HepG2 (cell line): Measurements from ENCODE around the gene JMJD4. TPM values are rescaled to one million over a fixed set of nuclear protein-coding genes. Genes with fewer than 3 reads are reported as not detected.

Source experiments
- ATAC-seq: fragments of 200-7000 bp; cut with Tn5 transposase; 3 replicates; pipeline ENCODE4 v1.9.1; 2020; ENCODE audit warnings: mild to moderate bottlenecking, moderate library complexity
- BruUV-seq: library from RNA; stranded (reverse); fragments of 400-500 nt; replicated peaks from 2 replicates; lab custom pipeline; 2021; lab: Mats Ljungman, UMichigan
- CTCF ChIA-PET: fragments of 300-600 bp; formaldehyde crosslinking; extraction: SDS; loops from one replicate; lab custom pipeline; 2021; ENCODE audit warnings: low total read pairs, inconsistent platforms, low intra/inter-chr PET ratio; lab: Yijun Ruan, JAX
- POLR2A ChIA-PET: fragments of 350-600 bp; sonication (Branson Sonifier 250); formaldehyde crosslinking; loops from one replicate; lab custom pipeline; 2020; ENCODE audit warnings: antibody characterized with exemption, inconsistent platforms; lab: Yijun Ruan, JAX
- DNase-seq: peaks from one replicate; pipeline ENCODE4 v3.0.0-alpha.2; 2015; ENCODE audit warnings: low spot score
- FAIRE-seq: peaks from 3 replicates; lab custom pipeline; 2011; peaks lifted over from hg19 to GRCh38; lab: Jason Lieb, UNC
- H2AFZ ChIP-seq: one replicate; pipeline ENCODE4 v1.6.1; 2011; ENCODE audit warnings: low read length, inconsistent platforms
- H3K27ac ChIP-seq: fragments of 300-600 bp; 3 replicates; pipeline ENCODE4 v1.8.0; 2011; ENCODE audit warnings: mixed run types, mild to moderate bottlenecking, mixed read lengths, low read length, inconsistent platforms; ENCODE audit not compliant: insufficient read depth; ENCODE audit errors: extremely low read length
- H3K27me3 ChIP-seq, 2 experiments: fragments of 200-600 bp in 1 of 2; 2 replicates in 1 of 2; 3 replicates in 1 of 2; pipeline versions ENCODE4 v1.6.0 to v1.8.0; 2011; ENCODE audit warnings: low read length in 2 of 2, mild to moderate bottlenecking in 2 of 2, moderate library complexity in 2 of 2, inconsistent platforms in 1 of 2; ENCODE audit not compliant: insufficient read depth in 2 of 2, control insufficient read depth in 1 of 2
- H3K36me3 ChIP-seq, 2 experiments: fragments of 200-600 bp in 1 of 2; replicated peaks in 1 of 2; 2 replicates in 1 of 2; 3 replicates in 1 of 2; pipeline versions ENCODE4 v1.5.1 to v1.8.0; 2011; ENCODE audit warnings: low read length in 2 of 2, inconsistent platforms in 1 of 2; ENCODE audit not compliant: insufficient read depth in 2 of 2, control insufficient read depth in 1 of 2
- H3K4me1 ChIP-seq: 2 replicates; pipeline ENCODE4 v1.5.1; 2012; ENCODE audit warnings: low read length, inconsistent platforms; ENCODE audit not compliant: insufficient read depth
- H3K4me2 ChIP-seq: 2 replicates; pipeline ENCODE4 v1.6.0; 2011; ENCODE audit warnings: low read depth, low read length, inconsistent platforms
- H3K4me3 ChIP-seq, 3 experiments: fragments of 200-600 bp in 1 of 3; sonication (generic), shearing (Covaris generic) in 1 of 3; replicated peaks in 1 of 3; 2 replicates each; pipeline ENCODE4 v1.5.1; 2011 to 2016; ENCODE audit warnings: low read length in 3 of 3, inconsistent platforms in 2 of 3, low read depth in 2 of 3, mild to moderate bottlenecking in 2 of 3, control low read depth in 1 of 3, mixed read lengths in 1 of 3; ENCODE audit not compliant: insufficient read depth in 1 of 3
- H3K79me2 ChIP-seq: one replicate; pipeline ENCODE4 v1.6.1; 2011; ENCODE audit warnings: low read length, inconsistent platforms; ENCODE audit not compliant: insufficient read depth
- H3K9ac ChIP-seq: 2 replicates; pipeline ENCODE4 v1.6.0; 2011; ENCODE audit warnings: mild to moderate bottlenecking, low read depth, low read length, inconsistent platforms; ENCODE audit not compliant: insufficient read depth
- H3K9me3 ChIP-seq: 2 replicates; pipeline ENCODE4 v1.5.1; 2012; ENCODE audit warnings: mild to moderate bottlenecking, low read length
- H4K20me1 ChIP-seq: 2 replicates; pipeline ENCODE4 v1.6.0; 2011; ENCODE audit warnings: inconsistent platforms, mild to moderate bottlenecking, low read length, moderate library complexity; ENCODE audit not compliant: insufficient read depth
- CENPX ChIP-seq: sonication (generic); formaldehyde crosslinking; IDR thresholded peaks from 2 replicates; pipeline ENCODE4 v1.9.0; 2021; ENCODE audit warnings: mild to moderate bottlenecking, missing genetic modification reagents, moderate library complexity
- RFX5 ChIP-seq: IDR thresholded peaks from 2 replicates; pipeline ENCODE4 v1.6.1; 2011; ENCODE audit warnings: low read depth, low read length, improper control_type of control experiment
- ZEB1 ChIP-seq: IDR thresholded peaks from 2 replicates; pipeline ENCODE4 v1.6.1; 2012; ENCODE audit warnings: mild to moderate bottlenecking, low read depth, inconsistent platforms; ENCODE audit not compliant: insufficient replicate concordance
- ZFP82 ChIP-seq: sonication (generic); formaldehyde crosslinking; IDR thresholded peaks from 2 replicates; pipeline ENCODE4 v1.5.1; 2020; ENCODE audit warnings: mild to moderate bottlenecking, missing genetic modification reagents, borderline replicate concordance
- ZNF510 ChIP-seq: sonication (generic); formaldehyde crosslinking; IDR thresholded peaks from 2 replicates; pipeline ENCODE4 v1.4.0; 2020; ENCODE audit warnings: low read depth, mild to moderate bottlenecking, missing genetic modification reagents
- ZNF550 ChIP-seq: sonication (generic); formaldehyde crosslinking; IDR thresholded peaks from 2 replicates; pipeline ENCODE4 v1.4.0; 2020; ENCODE audit warnings: mild to moderate bottlenecking, missing genetic modification reagents, borderline replicate concordance
- ZNF83 ChIP-seq: sonication (generic); formaldehyde crosslinking; IDR thresholded peaks from 2 replicates; pipeline ENCODE4 v1.4.0; 2020; ENCODE audit warnings: missing genetic modification reagents, mild to moderate bottlenecking, borderline replicate concordance
- WGBS: methylation state at CpG from one replicate; pipeline ENCODE4 v1.1.6; 2017; ENCODE audit warnings: low lambda C conversion rate; 5-methylcytosine and 5-hydroxymethylcytosine counted together
- in situ Hi-C: cut with HindIII; loops from 2 replicates; pipeline ENCODE4 v1.10.0; 2017; ENCODE audit warnings: low pct_unique_long_range_greater_than_20kb; ENCODE audit not compliant: extremely low pct_ligation_motif_present
- intact Hi-C: fragments of 100-400 bp; cut with micrococcal nuclease; formaldehyde crosslinking; loops from one replicate; pipeline ENCODE4 v1.10.0; 2022; ENCODE audit not compliant: unreplicated experiment
- polyA plus RNA-seq, 8 experiments: library from polyadenylated mRNA; depleted of rRNA in 3 of 8; stranded (reverse) in 7 of 8; unstranded in 1 of 8; fragments of >200 nt; fragmentation: Illumina TruSeq in 4 of 8; extraction: Trizol in 4 of 8; gene quantifications; 2 replicates each; pipeline versions ENCODE4 v1.2.1 to v1.2.3, GENCODE V29; 2011 to 2016; ENCODE audit warnings: low read depth in 4 of 8, missing spikeins in 1 of 8, mixed read lengths in 1 of 8; ENCODE audit not compliant: insufficient read depth in 1 of 8
- total RNA-seq, 5 experiments: library from RNA; depleted of rRNA; stranded (reverse); fragments of >200 nt; fragmentation: Illumina TruSeq; extraction: Trizol; gene quantifications; 2 replicates each; pipeline ENCODE4 v1.2.3, GENCODE V29; 2016; ENCODE audit warnings: low read depth in 1 of 5
- TF ChIP-seq, protein P1 (sequence below): sonication (generic); formaldehyde crosslinking; IDR thresholded peaks from 2 replicates; pipeline ENCODE4 v1.4.0; 2020; ENCODE audit warnings: mild to moderate bottlenecking, missing genetic modification reagents

JMJD4 gene
- total and polyA plus RNA-seq, 2 of the 13 experiments (the other 11 are each of a cell fraction or from before 2014, with no cell fraction given): 10.2 to 29.0 TPM

DNA sequence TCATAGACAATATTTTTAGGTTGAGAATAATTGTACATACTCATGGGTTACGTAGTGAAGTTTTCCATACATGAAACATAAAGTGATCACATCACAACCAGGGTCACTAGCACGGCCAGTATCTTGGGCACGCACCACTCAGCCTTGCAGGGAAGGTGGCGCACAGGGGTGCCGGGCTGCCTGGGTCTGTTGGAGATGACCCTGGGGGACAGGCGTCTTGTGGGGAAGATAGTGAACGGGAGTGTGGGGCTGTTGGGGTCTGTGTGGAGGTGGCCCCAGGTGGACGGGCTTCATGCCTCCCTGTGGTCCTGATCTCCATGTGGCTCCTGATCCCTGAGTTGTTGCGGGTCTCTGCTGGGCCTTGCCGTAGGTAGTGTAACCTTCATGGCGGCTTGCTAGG, 42.1 kb upstream of the JMJD4 start (continued):
- TF ChIP-seq ZNF550 (CRISPR knock-in tag): no peak
- no peak for TF ChIP-seq ZNF83 (CRISPR knock-in tag)
- no peak for TF ChIP-seq ZFP82 (CRISPR knock-in tag)
- no peak for TF ChIP-seq ZEB1
- TF ChIP-seq CENPX (CRISPR knock-in tag): no peak

DNA sequence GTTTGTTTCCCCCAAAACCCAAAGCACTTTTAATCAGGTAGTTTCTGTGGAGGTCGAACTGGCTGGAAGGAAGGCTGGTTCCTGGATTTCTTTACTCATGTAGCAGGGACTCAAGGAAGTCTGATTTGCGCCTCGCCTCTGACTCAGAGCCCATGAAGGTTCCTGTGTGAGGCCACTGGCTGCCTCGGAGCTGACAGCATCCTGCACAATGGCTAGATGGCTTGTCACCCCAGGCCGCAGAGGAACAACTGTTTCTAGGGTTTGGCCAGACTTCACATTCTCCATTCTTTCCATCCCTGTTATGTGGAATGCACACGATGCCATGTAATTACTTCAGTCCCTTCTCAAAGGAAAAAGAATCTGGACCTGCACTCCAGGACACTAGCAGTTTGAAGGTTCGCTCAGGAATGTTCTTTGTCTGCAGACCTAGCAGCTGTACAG, 41.2 kb upstream of the JMJD4 start:
- H3K4me2 ChIP-seq: no peak overlapping the region
- peaks cover 10 to 18% of the 10 kb centered on the region in 2 experiments; a peak in 4 of 5 replicates for H3K36me3 ChIP-seq
- no peak for DNase-seq
- 98% methylated on average over 7 of the region's 7 CpGs for WGBS
- ChIA-PET CTCF (no interaction called here), POLR2A (no interaction called here)
- TF ChIP-seq, protein P1, sequence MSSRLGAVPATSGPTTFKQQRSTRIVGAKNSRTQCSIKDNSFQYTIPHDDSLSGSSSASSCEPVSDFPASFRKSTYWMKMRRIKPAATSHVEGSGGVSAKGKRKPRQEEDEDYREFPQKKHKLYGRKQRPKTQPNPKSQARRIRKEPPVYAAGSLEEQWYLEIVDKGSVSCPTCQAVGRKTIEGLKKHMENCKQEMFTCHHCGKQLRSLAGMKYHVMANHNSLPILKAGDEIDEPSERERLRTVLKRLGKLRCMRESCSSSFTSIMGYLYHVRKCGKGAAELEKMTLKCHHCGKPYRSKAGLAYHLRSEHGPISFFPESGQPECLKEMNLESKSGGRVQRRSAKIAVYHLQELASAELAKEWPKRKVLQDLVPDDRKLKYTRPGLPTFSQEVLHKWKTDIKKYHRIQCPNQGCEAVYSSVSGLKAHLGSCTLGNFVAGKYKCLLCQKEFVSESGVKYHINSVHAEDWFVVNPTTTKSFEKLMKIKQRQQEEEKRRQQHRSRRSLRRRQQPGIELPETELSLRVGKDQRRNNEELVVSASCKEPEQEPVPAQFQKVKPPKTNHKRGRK: no peak
- TF ChIP-seq RFX5 (no peak), ZNF510 (CRISPR knock-in tag) (no peak)
- H3K27me3 ChIP-seq: no peaks in the 10 kb centered on the region
- no peak for ATAC-seq
- no peaks in the 10 kb centered on the region for H3K79me2 ChIP-seq
- H3K9me3 ChIP-seq: no peaks in the 10 kb centered on the region
- BruUV-seq: no TSS peak
- intact Hi-C loops: no loop called here
- no peak overlapping the region for H2AFZ ChIP-seq
- H3K9ac ChIP-seq: no peak overlapping the region
- no peak for FAIRE-seq
- in situ Hi-C loops: no loop called here
- H4K20me1 ChIP-seq: no peaks in the 10 kb centered on the region
- H3K4me3 ChIP-seq: no peak overlapping the region
- no peak overlapping the region for H3K27ac ChIP-seq
- H3K4me1 ChIP-seq: no peaks in the 10 kb centered on the region
